Measurements from ENCODE around the gene CD99L2. TPM values are rescaled to one million over a fixed set of nuclear protein-coding genes. Genes with fewer than 3 reads are reported as not detected.
A peak's percentile ranks its signal among the peaks of the same experiment; 100 is the strongest.
"Not testable (repeated sequence)": the region's sequence is repeated elsewhere in the genome, so short reads cannot be mapped to it uniquely, and the experiment has no call there.

Gene CD99L2
- total and polyA plus RNA-seq, 2 experiments from 2014 or later, result 37.9 to 71.7 TPM

DNA sequence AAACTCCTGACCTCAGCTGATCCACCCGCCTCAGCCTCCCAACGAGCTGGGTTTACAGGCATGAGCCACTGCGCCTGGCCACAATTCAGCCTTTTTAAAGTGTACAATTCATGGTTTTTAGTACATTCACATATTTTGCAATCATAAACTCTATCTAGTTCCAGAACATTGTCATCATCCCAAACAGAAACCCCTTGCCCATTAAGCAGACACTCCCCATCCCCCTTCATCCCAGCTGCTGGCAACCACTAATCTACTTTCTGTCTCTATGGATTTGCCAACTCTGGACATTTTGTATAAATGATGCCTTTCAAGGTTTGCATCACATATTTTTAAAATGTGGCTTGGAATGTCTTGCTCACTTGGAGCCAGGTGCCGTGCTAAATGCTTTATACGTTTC, 4.5 kb downstream of the CD99L2 start:
- no peaks in the 10 kb centered on the region for H3F3A ChIP-seq (ENCODE audit: insufficient read depth)
- peaks cover 13% of the 10 kb centered on the region for H3K79me2 ChIP-seq (ENCODE audit: insufficient read depth)
- WGBS, 2 experiments (ENCODE audit: low coverage in 1 of 2, low lambda C conversion rate in 2 of 2, missing lambda C conversion rate in 2 of 2), result 84 to 89% methylated on average over 5 of the region's 5 CpGs
- no peaks in the 10 kb centered on the region for H3K36me3 ChIP-seq (ENCODE audit: low read depth)
- H3K4me2 ChIP-seq (ENCODE audit: unreplicated experiment), result no peak overlapping the region
- H3K4me1 ChIP-seq (ENCODE audit: insufficient read depth), result no peaks in the 10 kb centered on the region
- no peak for DNase-seq
- in situ Hi-C loops (cut with MboI), result no loop called here
- TF ChIP-seq EZH2phosphoT487 (IDR thresholded peaks at IDR 0.05; ENCODE audit: insufficient read depth, low read depth) (no peak), EZH2 (IDR thresholded peaks at IDR 0.05; ENCODE audit: insufficient read depth, poor library complexity, severe bottlenecking) (no peak)
- no peaks in the 10 kb centered on the region for H4K20me1 ChIP-seq (ENCODE audit: insufficient read depth)
- H2AFZ ChIP-seq, result no peak overlapping the region
- H3K9ac ChIP-seq, result no peak overlapping the region
- no peak overlapping the region for H3K27ac ChIP-seq
- H3K27me3 ChIP-seq (replicated peaks; ENCODE audit: insufficient read depth), result no peaks in the 10 kb centered on the region
- H3K4me3 ChIP-seq, result no peak overlapping the region
- H3K9me3 ChIP-seq (ENCODE audit: low read depth), result no peaks in the 10 kb centered on the region
- H3K9me2 ChIP-seq (ENCODE audit: insufficient read depth), result no peaks in the 10 kb centered on the region

DNA sequence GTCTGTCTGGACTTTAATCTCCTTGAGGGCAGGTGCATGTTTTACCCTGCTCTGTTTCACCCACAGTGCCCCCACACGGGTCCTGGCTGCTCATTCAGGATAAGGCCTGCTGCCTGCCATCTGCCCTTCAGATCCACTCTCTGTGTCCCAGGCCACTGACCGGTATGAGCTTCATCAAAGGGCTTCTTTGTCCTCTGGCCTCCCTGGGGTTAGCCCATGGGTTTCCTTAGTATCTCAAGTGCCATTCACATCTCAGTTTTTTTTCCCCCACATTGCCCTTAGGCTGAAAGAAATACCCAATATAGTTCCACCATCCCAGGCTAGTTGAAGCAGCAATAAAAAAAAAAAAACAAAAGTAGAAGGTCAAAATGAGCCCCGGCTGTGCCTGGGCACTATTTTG, 9.3 kb downstream of the CD99L2 start:
- DNase-seq, result no peak
- no peaks in the 10 kb centered on the region for H3F3A ChIP-seq (ENCODE audit: insufficient read depth)
- no peak overlapping the region for H3K4me3 ChIP-seq
- H3K27ac ChIP-seq, result no peak overlapping the region
- TF ChIP-seq EZH2phosphoT487 (IDR thresholded peaks at IDR 0.05; ENCODE audit: insufficient read depth, low read depth) (no peak), EZH2 (IDR thresholded peaks at IDR 0.05; ENCODE audit: insufficient read depth, poor library complexity, severe bottlenecking) (no peak)
- H3K9ac ChIP-seq, result no peak overlapping the region
- in situ Hi-C loops (cut with MboI), result no loop called here
- H3K27me3 ChIP-seq (replicated peaks; ENCODE audit: insufficient read depth), result no peaks in the 10 kb centered on the region
- no peak overlapping the region for H3K4me2 ChIP-seq (ENCODE audit: unreplicated experiment)
- H3K9me2 ChIP-seq (ENCODE audit: insufficient read depth), result no peaks in the 10 kb centered on the region
- WGBS, 2 experiments (ENCODE audit: low coverage in 1 of 2, low lambda C conversion rate in 2 of 2, missing lambda C conversion rate in 2 of 2), result 92 to 95% methylated on average over 2 to 3 of the region's 3 CpGs
- no peaks in the 10 kb centered on the region for H3K9me3 ChIP-seq (ENCODE audit: low read depth)
- peaks cover 18% of the 10 kb centered on the region for H3K79me2 ChIP-seq (ENCODE audit: insufficient read depth)
- H4K20me1 ChIP-seq (ENCODE audit: insufficient read depth), result no peaks in the 10 kb centered on the region
- no peaks in the 10 kb centered on the region for H3K4me1 ChIP-seq (ENCODE audit: insufficient read depth)
- H3K36me3 ChIP-seq (ENCODE audit: low read depth), result no peaks in the 10 kb centered on the region
- H2AFZ ChIP-seq, result no peak overlapping the region

DNA sequence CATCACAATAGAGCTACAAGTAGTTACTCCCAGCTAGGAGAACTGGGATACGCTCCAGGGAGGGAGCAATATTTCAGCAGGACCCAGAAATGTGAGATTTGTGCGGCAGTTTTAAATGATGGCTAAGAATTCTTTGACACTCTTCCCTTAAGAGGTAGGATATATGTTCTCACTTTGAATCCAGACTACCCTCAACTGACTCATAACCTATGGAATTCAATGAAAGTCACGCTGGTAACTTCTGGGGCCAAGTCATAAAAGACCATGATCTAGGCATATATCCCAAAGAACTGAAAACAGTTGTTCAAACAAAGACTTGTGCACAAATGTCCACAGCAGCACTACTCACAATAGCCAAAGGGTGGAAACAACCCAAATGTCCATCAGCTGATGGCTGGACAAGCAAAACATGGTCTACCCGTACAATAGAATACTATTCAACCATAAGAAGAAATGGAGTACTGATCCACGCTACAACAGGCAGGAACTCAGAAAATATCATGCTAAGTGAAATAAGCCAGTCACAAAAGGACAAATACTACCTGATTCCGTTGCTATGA, 10.5 kb downstream of the CD99L2 start:
- Histone ChIP-seq H3K9me3 (ENCODE audit: low read depth) (no peaks in the 10 kb centered on the region), H3F3A (ENCODE audit: insufficient read depth) (no peaks in the 10 kb centered on the region), H3K4me3 (no peak overlapping the region), H3K27ac (no peak overlapping the region), H3K4me1 (ENCODE audit: insufficient read depth) (no peaks in the 10 kb centered on the region), H4K20me1 (ENCODE audit: insufficient read depth) (no peaks in the 10 kb centered on the region), H3K36me3 (ENCODE audit: low read depth) (no peaks in the 10 kb centered on the region), H3K9ac (no peak overlapping the region), H3K79me2 (ENCODE audit: insufficient read depth) (peaks cover 30% of the 10 kb centered on the region), H2AFZ (no peak overlapping the region), H3K9me2 (ENCODE audit: insufficient read depth) (no peaks in the 10 kb centered on the region), H3K4me2 (ENCODE audit: unreplicated experiment) (no peak overlapping the region), H3K27me3 (replicated peaks; ENCODE audit: insufficient read depth) (no peaks in the 10 kb centered on the region)
- no peak for TF ChIP-seq EZH2 (IDR thresholded peaks at IDR 0.05; ENCODE audit: insufficient read depth, poor library complexity, severe bottlenecking)
- TF ChIP-seq EZH2phosphoT487 (IDR thresholded peaks at IDR 0.05; ENCODE audit: insufficient read depth, low read depth), result no peak
- 92 to 94% methylated on average over 6 of the region's 6 CpGs for WGBS, 2 experiments (ENCODE audit: low coverage in 1 of 2, low lambda C conversion rate in 2 of 2, missing lambda C conversion rate in 2 of 2)
- peak; percentile 25 for DNase-seq
- in situ Hi-C loops (cut with MboI), result no loop called here

DNA sequence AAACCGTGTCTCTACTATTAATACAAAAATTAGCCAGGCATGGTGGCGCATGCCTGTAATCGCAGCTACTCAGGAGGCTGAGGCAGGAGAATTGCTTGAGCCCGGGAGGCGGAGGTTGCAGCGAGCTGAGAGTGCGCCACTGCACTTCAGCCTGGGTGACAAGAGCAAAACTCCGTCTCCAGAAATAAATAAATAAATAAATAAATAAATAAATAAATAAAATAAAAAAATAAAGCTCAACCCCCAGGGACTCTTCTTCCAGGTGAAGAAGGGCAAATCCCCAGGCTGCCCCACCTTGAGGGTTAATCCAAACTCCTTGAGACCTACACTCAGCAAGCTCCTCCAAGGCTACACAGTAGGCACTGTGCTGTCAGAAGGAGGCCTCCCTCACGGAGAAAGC, 11.2 kb downstream of the CD99L2 start:
- H3K27ac ChIP-seq; H3K9me2 ChIP-seq (ENCODE audit: insufficient read depth); H3K4me1 ChIP-seq (ENCODE audit: insufficient read depth); H3K9me3 ChIP-seq (ENCODE audit: low read depth); H3F3A ChIP-seq (ENCODE audit: insufficient read depth); H3K4me2 ChIP-seq (ENCODE audit: unreplicated experiment); H3K9ac ChIP-seq; H3K27me3 ChIP-seq (replicated peaks; ENCODE audit: insufficient read depth); in situ Hi-C loops (cut with MboI); H3K4me3 ChIP-seq; H3K36me3 ChIP-seq (ENCODE audit: low read depth); DNase-seq; H2AFZ ChIP-seq; H4K20me1 ChIP-seq (ENCODE audit: insufficient read depth): not testable (repeated sequence)
- WGBS, 2 experiments (ENCODE audit: low coverage in 1 of 2, low lambda C conversion rate in 2 of 2, missing lambda C conversion rate in 2 of 2), result 98 to 99% methylated on average over 8 to 9 of the region's 9 CpGs
- peaks cover 36% of the 10 kb centered on the region for H3K79me2 ChIP-seq (ENCODE audit: insufficient read depth)

DNA sequence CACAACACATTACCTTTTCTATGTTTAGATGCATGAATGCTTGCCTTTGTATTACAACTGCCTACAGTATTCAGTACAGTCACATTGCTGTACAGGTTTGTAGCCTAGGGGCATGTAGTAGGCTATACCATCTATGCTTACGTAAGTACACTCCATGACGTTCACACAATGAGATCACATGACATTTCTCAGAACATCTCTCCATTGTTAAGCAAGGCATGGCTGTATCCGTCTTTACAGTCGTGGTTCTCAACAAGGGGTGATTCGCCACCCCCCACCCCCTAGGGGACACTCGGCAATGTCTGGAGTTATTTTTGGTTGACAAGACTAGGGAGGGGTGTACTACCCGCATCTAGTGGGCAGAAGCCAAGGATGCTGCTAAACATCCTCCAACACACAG, 12.1 kb downstream of the CD99L2 start:
- Histone ChIP-seq H3K4me1 (ENCODE audit: insufficient read depth) (no peaks in the 10 kb centered on the region), H3K9ac (no peak overlapping the region), H4K20me1 (ENCODE audit: insufficient read depth) (no peaks in the 10 kb centered on the region), H3K4me2 (ENCODE audit: unreplicated experiment) (no peak overlapping the region), H3K4me3 (no peak overlapping the region), H3K27ac (no peak overlapping the region), H3K36me3 (ENCODE audit: low read depth) (no peaks in the 10 kb centered on the region), H3K27me3 (replicated peaks; ENCODE audit: insufficient read depth) (no peaks in the 10 kb centered on the region), H3K9me2 (ENCODE audit: insufficient read depth) (no peaks in the 10 kb centered on the region), H3K79me2 (ENCODE audit: insufficient read depth) (peaks cover 36% of the 10 kb centered on the region), H2AFZ (no peak overlapping the region), H3F3A (ENCODE audit: insufficient read depth) (no peaks in the 10 kb centered on the region), H3K9me3 (ENCODE audit: low read depth) (no peaks in the 10 kb centered on the region)
- WGBS, 2 experiments (ENCODE audit: low coverage in 1 of 2, low lambda C conversion rate in 2 of 2, missing lambda C conversion rate in 2 of 2), result 99 to 100% methylated on average over 3 to 7 of the region's 7 CpGs
- no peak for TF ChIP-seq EZH2 (IDR thresholded peaks at IDR 0.05; ENCODE audit: insufficient read depth, poor library complexity, severe bottlenecking)
- no peak for TF ChIP-seq EZH2phosphoT487 (IDR thresholded peaks at IDR 0.05; ENCODE audit: insufficient read depth, low read depth)
- in situ Hi-C loops (cut with MboI), result no loop called here
- no peak for DNase-seq

All from GM23248 (cell line).